Endometrial microvascular endothelial cells (primary cell): Measurements from ENCODE around the gene TTC6. TPM values are rescaled to one million over a fixed set of nuclear protein-coding genes. Genes with fewer than 3 reads are reported as not detected.

ENCODE experiments used
- in situ Hi-C: cut with HindIII; loops from 2 replicates; pipeline ENCODE4 v1.10.0; 2017; ENCODE audit warnings: low sequenced_read_pairs, low pct_unique_long_range_greater_than_20kb; ENCODE audit errors: inconsistent ontology term
- total RNA-seq: library from RNA; depleted of rRNA; stranded (reverse); fragments of >200 nt; gene quantifications from one replicate; pipeline ENCODE4 v1.2.3, GENCODE V29; 2015; ENCODE audit errors: inconsistent ontology term

TTC6 gene
- total RNA-seq, 1 donor from 2014 or later = not detected

DNA sequence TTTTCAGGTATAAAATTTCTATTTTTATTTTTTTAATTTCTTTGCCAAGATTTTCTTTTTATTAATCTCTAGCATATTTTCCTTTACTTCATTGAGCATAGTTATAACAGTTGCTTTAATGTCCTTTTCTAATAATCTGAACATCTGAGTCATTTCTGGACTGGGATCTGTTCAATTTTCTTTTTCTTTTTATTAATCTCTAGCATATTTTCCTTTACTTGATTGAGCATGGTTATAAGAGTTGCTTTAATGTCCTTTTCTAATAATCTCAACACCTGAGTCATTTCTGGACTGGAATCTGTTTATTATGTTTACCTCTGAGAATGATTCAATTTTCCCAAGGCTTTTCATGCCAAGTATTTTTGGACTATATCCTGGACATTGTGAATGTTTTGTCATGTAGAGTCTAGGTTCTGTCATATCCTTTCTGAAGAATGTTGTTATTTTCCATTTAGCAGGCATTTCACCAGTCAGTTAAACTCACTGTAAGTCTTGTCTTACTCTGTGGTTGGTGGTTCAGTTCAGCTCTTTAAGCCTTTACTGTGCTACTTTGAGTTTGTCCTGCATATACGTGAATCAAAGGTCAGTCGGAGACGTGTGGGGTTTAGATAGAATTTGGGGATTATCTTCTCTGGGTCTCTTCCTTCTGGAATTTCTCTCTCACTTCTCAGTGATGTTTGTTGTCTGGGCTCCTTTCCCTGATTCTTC, 20.3 kb downstream of the TTC6 start:
- in situ Hi-C loops = no loop called here

DNA sequence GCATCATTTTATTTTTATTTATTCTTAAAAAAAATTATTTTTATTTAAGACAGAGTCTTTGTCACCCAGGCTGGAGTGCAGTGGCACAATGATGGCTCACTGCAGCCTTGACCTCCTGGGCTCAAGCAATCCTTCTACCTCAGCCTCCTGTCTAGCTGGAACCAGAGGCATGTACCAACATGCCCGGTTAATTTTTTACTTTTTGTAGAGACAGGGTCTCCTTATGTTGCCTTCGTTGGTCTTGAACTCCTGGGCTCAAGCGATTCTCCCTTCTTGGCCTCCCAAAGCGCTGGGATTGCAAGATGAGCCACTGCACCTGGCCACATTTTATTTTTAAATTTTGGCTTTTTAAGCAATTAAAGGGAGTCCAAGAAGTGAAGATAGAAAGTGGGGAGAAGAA, 21.4 kb downstream of the TTC6 start:
- in situ Hi-C loops = no loop called here

- in situ Hi-C loops = no loop called here
Observed at GRCh38 chr14:37617864-37618365, 22.5 kb downstream of the TTC6 start.

DNA sequence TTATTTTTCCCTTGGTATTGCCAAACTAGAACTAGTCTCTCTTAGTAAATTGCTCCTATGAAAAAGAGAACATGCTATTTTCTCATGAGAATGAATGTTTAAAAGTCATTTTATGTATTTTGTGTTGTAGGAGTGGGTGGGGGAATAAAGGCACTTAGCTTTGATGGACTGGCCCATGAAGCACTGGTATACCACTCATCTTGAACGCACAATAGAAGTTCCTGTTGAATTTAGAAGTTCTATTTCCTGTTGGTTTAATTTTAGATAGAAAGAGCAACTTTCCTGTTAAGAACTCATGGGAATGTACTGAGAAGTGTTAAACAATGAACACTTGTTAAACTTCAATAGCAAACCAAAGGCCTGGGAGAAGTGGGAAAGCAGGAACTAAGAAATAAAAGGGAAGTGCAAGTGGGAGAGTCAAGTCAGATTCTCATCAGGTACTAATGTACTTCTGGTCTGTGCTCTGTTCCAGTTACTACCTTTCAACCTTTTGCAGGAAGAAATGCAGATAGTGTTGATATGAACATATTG, 23.1 kb downstream of the TTC6 start:
- in situ Hi-C loops = no loop called here

- in situ Hi-C loops = no loop called here
Observed at GRCh38 chr14:37620856-37621255, 25.4 kb downstream of the TTC6 start.

DNA sequence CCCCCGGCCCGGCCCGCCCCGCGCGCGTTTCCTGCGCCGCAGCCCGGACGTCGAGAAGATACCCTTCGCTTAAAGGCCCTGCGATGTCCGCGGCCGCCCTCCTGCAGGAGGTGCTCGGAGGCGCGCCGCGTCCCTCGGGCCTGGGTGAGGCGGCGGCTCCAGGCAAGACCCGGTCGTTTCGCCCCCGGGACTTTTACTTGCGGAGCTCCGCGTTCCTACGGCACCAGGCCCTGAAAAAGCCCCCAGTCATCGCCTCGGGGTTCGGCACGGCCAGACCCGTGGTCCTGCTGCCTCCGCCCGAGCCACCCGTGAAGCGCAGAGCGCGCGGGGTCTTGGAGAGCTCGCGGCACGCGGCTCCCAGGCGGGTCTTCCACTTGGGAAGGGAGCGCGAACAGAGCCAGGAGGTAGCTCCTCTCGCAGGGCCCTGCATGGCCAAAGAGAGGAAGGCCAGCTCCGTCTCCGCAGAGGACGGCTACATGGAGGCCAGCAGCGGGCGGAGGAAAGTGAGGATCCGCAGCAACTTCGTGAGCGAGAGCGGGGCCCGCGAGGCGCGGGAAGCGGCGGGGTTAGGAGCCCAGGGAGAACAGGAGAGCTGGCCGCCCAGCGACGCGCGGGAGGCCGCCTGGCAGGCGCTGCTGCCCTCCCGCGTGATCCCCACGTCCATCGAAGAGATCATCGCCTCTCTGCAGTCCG, 26.9 kb downstream of the TTC6 start:
- in situ Hi-C loops = no loop called here

GRCh38 chr14:37623426-37623951, 28.1 kb downstream of the TTC6 start:
- in situ Hi-C loops = no loop called here

DNA sequence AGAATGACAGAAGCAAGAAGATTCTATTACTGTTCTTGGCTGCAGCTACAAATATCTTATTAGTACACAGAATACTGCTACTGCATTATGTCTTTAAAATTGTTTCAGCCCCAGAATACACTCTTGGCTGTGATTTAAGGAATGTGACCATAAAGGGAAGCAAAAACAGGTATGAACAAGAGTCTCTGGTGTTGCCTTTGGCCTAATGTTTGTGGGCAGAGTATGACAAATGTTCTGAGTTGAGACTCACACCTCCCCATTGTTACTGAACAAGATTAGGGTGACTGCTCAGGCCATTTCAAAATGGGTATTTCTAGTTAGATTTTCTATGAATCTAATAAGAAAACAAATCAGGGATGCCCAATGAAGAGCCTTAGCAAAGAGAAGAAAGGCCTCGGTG, 28.5 kb downstream of the TTC6 start:
- in situ Hi-C loops = no loop called here

- in situ Hi-C loops = no loop called here
Observed at GRCh38 chr14:37625597-37626595, 30.5 kb downstream of the TTC6 start.

- in situ Hi-C loops = no loop called here
Observed at GRCh38 chr14:37637341-37637740, 41.9 kb downstream of the TTC6 start.

- in situ Hi-C loops = no loop called here
Observed at GRCh38 chr14:37638599-37638998, 43.2 kb downstream of the TTC6 start.

GRCh38 chr14:37641117-37641516, 45.7 kb downstream of the TTC6 start:
- in situ Hi-C loops = no loop called here

GRCh38 chr14:37642125-37642524, 46.7 kb downstream of the TTC6 start:
- in situ Hi-C loops = no loop called here

GRCh38 chr14:37643701-37644100, 48.3 kb downstream of the TTC6 start:
- in situ Hi-C loops = no loop called here

Other genes with a start within 250 kb of the TTC6 start
- gene FOXA1, start 380 bp upstream of the TTC6 start, total RNA-seq = not detected